Measurements from ENCODE around the gene ATP2C1.

ATP2C1 gene

DNA sequence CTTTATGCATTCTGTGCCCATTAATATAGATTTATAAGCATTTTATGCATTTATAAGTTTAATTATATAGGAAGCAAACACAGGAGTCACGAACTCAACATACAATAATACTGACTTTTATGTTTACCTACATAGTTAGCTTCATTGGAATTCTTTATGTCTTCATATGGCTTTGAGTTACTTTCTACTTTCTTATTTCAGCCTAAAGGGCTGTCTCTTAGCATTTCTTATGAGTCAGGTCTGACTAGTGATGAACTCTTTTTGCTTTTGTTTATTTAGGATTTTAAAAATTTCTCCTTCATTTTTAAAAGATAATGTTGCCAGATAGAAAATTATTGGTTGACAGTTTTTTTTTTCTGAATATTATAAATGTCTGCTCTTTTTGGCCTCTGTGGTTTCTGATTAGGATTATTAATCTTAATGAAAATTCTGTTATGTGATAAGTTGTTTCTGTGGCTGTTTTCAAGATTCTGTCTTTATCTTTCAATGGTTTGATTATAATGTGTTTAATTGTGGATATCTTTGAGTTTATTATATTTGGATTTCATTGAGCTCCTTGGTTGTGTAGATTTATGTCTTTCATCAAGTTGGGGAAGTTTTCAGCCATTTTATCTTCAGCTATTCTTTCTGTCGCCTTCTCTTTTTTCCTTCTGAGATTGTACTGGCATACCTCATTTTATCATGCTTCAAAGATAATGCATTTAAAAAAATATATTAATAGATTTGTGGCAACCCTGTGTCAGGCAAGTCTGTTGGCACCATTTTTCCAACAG, 54.3 kb downstream of the ATP2C1 start:
- POLR2A ChIA-PET = no interaction called here
- CTCF ChIA-PET = no interaction called here

DNA sequence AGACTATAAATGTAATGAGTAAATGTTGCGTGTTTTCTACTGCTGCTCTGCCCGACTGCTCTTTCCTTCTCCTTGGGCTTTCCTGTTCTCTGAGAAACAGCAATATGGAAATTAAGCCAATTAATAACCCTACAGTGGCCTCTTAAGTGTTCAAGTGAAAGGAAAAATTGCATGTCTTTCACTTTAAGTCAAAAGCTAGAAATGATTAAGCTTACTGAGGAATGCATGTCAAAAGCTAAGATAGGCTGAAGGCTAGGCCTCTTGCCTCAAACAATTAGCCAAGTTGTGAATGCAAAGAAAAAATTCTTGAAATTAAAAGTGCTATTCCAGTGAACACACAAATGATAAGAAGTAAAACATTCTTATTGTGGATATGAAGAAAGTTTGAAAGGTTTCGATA, 55.0 kb downstream of the ATP2C1 start:
- DNase-seq = no peak
- H3K27ac ChIP-seq (ENCODE audit: insufficient read depth in 1 of 2, low read depth in 1 of 2, low read length in 2 of 2, poor library complexity in 1 of 2, severe bottlenecking in 2 of 2) = no peak overlapping the region
- no peaks in the 10 kb centered on the region for H3K27me3 ChIP-seq (replicated peaks in 2 of 5; ENCODE audit: control insufficient read depth in 4 of 5, insufficient read depth in 5 of 5, low read length in 4 of 5)
- H3K36me3 ChIP-seq (ENCODE audit: control insufficient read depth in 4 of 4, insufficient read depth in 4 of 4, low read length in 3 of 4) = peaks cover 18 to 79% (median 55%) of the 10 kb centered on the region in 4 experiments
- no peak overlapping the region for H3K4me3 ChIP-seq (ENCODE audit: control insufficient read depth in 1 of 7, extremely low read depth in 1 of 7, insufficient read depth in 4 of 7, low read depth in 2 of 7, low read length in 6 of 7)
- H3K9me3 ChIP-seq (ENCODE audit: control extremely low read depth in 1 of 5, control insufficient read depth in 4 of 5, insufficient read depth in 2 of 5, low read depth in 1 of 5, low read length in 4 of 5) = peaks cover 0 to 13% (median 1%) of the 10 kb centered on the region in 5 experiments
- POLR2A ChIA-PET = interaction anchor here (0.6 kb wide), 1 partner anchor 50 kb away, joined by 3 read pairs; no protein-coding TSS in a partner anchor
- 100% methylated on average over 2 of the region's 3 CpGs for WGBS (ENCODE audit: insufficient coverage)
- no peaks in the 10 kb centered on the region for H3K4me1 ChIP-seq (ENCODE audit: control extremely low read depth in 1 of 4, control insufficient read depth in 4 of 4, insufficient read depth in 4 of 4, low read length in 3 of 4)
- CTCF ChIA-PET = interaction anchor here (0.6 to 1.2 kb wide), 3 partner anchors 13 to 189 kb away, joined by 3 read pairs; no protein-coding TSS in a partner anchor

More for the DNA sequence above, 54.3 kb downstream of the ATP2C1 start:
- Histone ChIP-seq H3K27ac (ENCODE audit: insufficient read depth in 1 of 2, low read depth in 1 of 2, low read length in 2 of 2, poor library complexity in 1 of 2, severe bottlenecking in 2 of 2) (no peak overlapping the region), H3K4me1 (ENCODE audit: control extremely low read depth in 1 of 4, control insufficient read depth in 4 of 4, insufficient read depth in 4 of 4, low read length in 3 of 4) (no peaks in the 10 kb centered on the region), H3K27me3 (replicated peaks in 2 of 5; ENCODE audit: control insufficient read depth in 4 of 5, insufficient read depth in 5 of 5, low read length in 4 of 5) (no peaks in the 10 kb centered on the region), H3K4me3 (ENCODE audit: control insufficient read depth in 1 of 7, extremely low read depth in 1 of 7, insufficient read depth in 4 of 7, low read depth in 2 of 7, low read length in 6 of 7) (no peak overlapping the region), H3K36me3 (ENCODE audit: control insufficient read depth in 4 of 4, insufficient read depth in 4 of 4, low read length in 3 of 4) (peaks cover 15 to 81% (median 54%) of the 10 kb centered on the region in 4 experiments), H3K9me3 (ENCODE audit: control extremely low read depth in 1 of 5, control insufficient read depth in 4 of 5, insufficient read depth in 2 of 5, low read depth in 1 of 5, low read length in 4 of 5) (peaks cover 0 to 13% (median 1%) of the 10 kb centered on the region in 5 experiments)
- WGBS (ENCODE audit: insufficient coverage) = no CpG with 5 or more reads among the region's 2 CpGs
- no peak for DNase-seq

DNA sequence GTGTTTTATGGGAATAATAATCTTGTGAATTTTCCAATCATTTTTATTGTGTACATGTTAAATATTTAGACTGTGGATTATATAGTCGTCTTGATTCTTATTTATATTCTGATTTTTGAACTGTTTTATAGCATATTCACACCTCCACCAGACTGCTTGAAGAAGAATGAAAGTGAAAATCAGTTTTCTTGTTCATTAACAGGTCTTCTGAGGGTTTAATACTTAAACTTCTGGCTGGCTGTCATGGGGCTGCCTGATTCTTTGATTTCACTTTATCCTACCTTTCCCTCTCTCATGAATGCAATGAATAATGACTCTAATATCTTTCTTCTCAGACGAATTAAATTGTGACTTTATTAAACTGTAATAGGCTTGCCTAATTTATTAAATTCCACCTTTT, 56.2 kb downstream of the ATP2C1 start:
- POLR2A ChIA-PET = no interaction called here
- DNase-seq = no peak
- Histone ChIP-seq H3K27ac (ENCODE audit: insufficient read depth in 1 of 2, low read depth in 1 of 2, low read length in 2 of 2, poor library complexity in 1 of 2, severe bottlenecking in 2 of 2) (no peak overlapping the region), H3K4me1 (ENCODE audit: control extremely low read depth in 1 of 4, control insufficient read depth in 4 of 4, insufficient read depth in 4 of 4, low read length in 3 of 4) (no peaks in the 10 kb centered on the region), H3K27me3 (replicated peaks in 2 of 5; ENCODE audit: control insufficient read depth in 4 of 5, insufficient read depth in 5 of 5, low read length in 4 of 5) (no peaks in the 10 kb centered on the region), H3K36me3 (ENCODE audit: control insufficient read depth in 4 of 4, insufficient read depth in 4 of 4, low read length in 3 of 4) (peaks cover 16 to 81% (median 54%) of the 10 kb centered on the region in 4 experiments), H3K9me3 (ENCODE audit: control extremely low read depth in 1 of 5, control insufficient read depth in 4 of 5, insufficient read depth in 2 of 5, low read depth in 1 of 5, low read length in 4 of 5) (peaks cover 0 to 13% (median 1%) of the 10 kb centered on the region in 5 experiments), H3K4me3 (ENCODE audit: control insufficient read depth in 1 of 7, extremely low read depth in 1 of 7, insufficient read depth in 4 of 7, low read depth in 2 of 7, low read length in 6 of 7) (no peak overlapping the region)
- WGBS (ENCODE audit: insufficient coverage) = no CpG with 5 or more reads among the region's 2 CpGs
- CTCF ChIA-PET = interaction anchor here (0.8 to 1.2 kb wide), 2 partner anchors 22 to 46 kb away, joined by 3 read pairs; no protein-coding TSS in a partner anchor

DNA sequence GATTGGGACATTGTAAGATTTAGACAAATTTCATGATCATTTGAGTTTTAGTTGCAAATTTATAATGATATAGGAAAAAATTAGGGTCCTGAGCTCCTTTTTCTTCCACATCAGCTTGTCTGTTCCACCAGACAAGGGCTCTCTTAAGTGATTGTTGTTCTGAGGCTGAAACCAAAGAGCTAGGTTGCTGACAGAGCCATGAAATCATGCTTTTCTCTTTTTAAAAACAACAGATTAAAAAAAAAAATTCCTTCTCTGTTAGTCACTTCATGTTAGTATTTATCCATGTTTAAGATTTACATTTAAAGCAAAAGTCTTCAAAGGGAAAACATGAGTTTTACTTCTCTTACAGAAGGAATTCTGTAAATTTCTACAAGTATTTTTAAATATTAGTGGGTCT, 56.8 kb downstream of the ATP2C1 start:
- no peak for DNase-seq
- POLR2A ChIA-PET = no interaction called here
- CTCF ChIA-PET = no interaction called here

DNA sequence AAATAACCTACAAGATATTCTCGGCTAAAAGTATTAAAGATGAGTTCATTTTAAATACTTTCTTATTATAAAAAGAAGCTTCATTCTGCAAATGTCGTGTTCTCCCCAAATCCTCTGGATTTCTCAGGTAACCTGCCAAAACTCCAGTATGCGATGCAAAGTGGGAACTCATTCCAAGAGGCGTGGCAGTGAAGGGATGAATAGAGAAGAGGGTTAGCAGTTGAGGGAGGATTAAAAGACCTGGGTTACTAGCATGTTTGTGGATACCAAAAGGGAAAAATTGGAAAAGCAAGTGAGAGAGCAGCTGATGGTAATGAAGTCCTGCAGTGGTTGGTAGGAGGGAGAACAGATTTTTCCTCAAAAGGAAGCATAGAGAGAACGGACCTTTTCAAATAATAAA, 61.6 kb downstream of the ATP2C1 start:
- DNase-seq = no peak
- POLR2A ChIA-PET = no interaction called here
- Histone ChIP-seq H3K27me3 (replicated peaks in 2 of 5; ENCODE audit: control insufficient read depth in 4 of 5, insufficient read depth in 5 of 5, low read length in 4 of 5) (no peaks in the 10 kb centered on the region), H3K36me3 (ENCODE audit: control insufficient read depth in 4 of 4, insufficient read depth in 4 of 4, low read length in 3 of 4) (peaks cover 16 to 64% (median 47%) of the 10 kb centered on the region in 4 experiments), H3K4me3 (ENCODE audit: control insufficient read depth in 1 of 7, extremely low read depth in 1 of 7, insufficient read depth in 4 of 7, low read depth in 2 of 7, low read length in 6 of 7) (no peak overlapping the region), H3K9me3 (ENCODE audit: control extremely low read depth in 1 of 5, control insufficient read depth in 4 of 5, insufficient read depth in 2 of 5, low read depth in 1 of 5, low read length in 4 of 5) (no peaks in the 10 kb centered on the region), H3K27ac (ENCODE audit: insufficient read depth in 1 of 2, low read depth in 1 of 2, low read length in 2 of 2, poor library complexity in 1 of 2, severe bottlenecking in 2 of 2) (no peak overlapping the region), H3K4me1 (ENCODE audit: control extremely low read depth in 1 of 4, control insufficient read depth in 4 of 4, insufficient read depth in 4 of 4, low read length in 3 of 4) (no peaks in the 10 kb centered on the region)
- CTCF ChIA-PET = interaction anchor here (0.9 to 1.4 kb wide), 2 partner anchors 9 to 14 kb away, joined by 3 to 4 read pairs; no protein-coding TSS in a partner anchor
- WGBS (ENCODE audit: insufficient coverage) = 100% methylated on average over 1 of the region's 5 CpGs

More for the DNA sequence above, 56.8 kb downstream of the ATP2C1 start:
- Histone ChIP-seq H3K9me3 (ENCODE audit: control extremely low read depth in 1 of 5, control insufficient read depth in 4 of 5, insufficient read depth in 2 of 5, low read depth in 1 of 5, low read length in 4 of 5) (peaks cover 0 to 10% (median 1%) of the 10 kb centered on the region in 5 experiments), H3K27me3 (replicated peaks in 2 of 5; ENCODE audit: control insufficient read depth in 4 of 5, insufficient read depth in 5 of 5, low read length in 4 of 5) (no peaks in the 10 kb centered on the region), H3K36me3 (ENCODE audit: control insufficient read depth in 4 of 4, insufficient read depth in 4 of 4, low read length in 3 of 4) (peaks cover 19 to 82% (median 55%) of the 10 kb centered on the region in 4 experiments), H3K4me1 (ENCODE audit: control extremely low read depth in 1 of 4, control insufficient read depth in 4 of 4, insufficient read depth in 4 of 4, low read length in 3 of 4) (no peaks in the 10 kb centered on the region), H3K4me3 (ENCODE audit: control insufficient read depth in 1 of 7, extremely low read depth in 1 of 7, insufficient read depth in 4 of 7, low read depth in 2 of 7, low read length in 6 of 7) (no peak overlapping the region), H3K27ac (ENCODE audit: insufficient read depth in 1 of 2, low read depth in 1 of 2, low read length in 2 of 2, poor library complexity in 1 of 2, severe bottlenecking in 2 of 2) (no peak overlapping the region)

DNA sequence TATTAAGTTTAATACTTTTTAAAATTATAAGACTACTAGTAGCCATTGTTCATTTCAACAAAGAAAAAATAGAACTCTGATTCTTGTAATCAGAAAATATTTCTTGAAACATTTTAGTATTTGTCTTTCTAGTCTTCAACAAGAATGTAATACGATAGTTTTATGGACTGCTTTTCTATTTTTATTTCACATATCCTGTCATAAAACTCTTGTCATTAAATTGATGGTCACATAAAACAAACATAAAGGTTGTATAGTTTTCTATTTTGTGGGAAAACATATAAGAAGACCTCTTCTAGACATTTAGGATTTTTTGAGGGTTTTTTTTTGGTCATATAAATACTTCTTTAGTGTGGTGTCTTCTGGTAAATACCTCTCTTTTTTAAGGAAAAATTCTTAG, 62.4 kb downstream of the ATP2C1 start:
- CTCF ChIA-PET = no interaction called here
- H3K27me3 ChIP-seq (replicated peaks in 2 of 5; ENCODE audit: control insufficient read depth in 4 of 5, insufficient read depth in 5 of 5, low read length in 4 of 5) = no peaks in the 10 kb centered on the region

DNA sequence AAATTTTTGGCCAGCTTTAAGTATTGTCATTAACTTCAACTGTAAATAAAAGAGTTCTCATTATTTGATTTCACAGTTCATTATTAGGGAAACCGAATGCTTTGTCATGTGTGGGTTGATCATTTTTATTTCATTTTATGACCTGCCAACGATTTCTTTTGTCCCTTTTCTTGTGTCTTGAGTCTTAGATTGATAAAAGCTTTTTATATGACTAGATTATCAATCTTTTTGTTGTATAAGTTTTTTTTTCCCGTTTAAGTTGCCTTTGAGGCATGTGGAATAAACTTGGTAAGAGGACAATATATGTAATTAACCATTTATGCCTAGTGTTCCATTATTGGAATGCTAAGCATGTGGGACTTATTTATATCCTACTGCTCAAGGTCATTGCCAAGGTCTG, 62.8 kb downstream of the ATP2C1 start:
- no peaks in the 10 kb centered on the region for H3K27me3 ChIP-seq (replicated peaks in 2 of 5; ENCODE audit: control insufficient read depth in 4 of 5, insufficient read depth in 5 of 5, low read length in 4 of 5)
- ChIA-PET CTCF (interaction anchor here (1.9 kb wide), 1 partner anchor 13 kb away, joined by 4 read pairs; no protein-coding TSS in a partner anchor), POLR2A (no interaction called here)
- H3K36me3 ChIP-seq (ENCODE audit: control insufficient read depth in 4 of 4, insufficient read depth in 4 of 4, low read length in 3 of 4) = peaks cover 15 to 73% (median 51%) of the 10 kb centered on the region in 4 experiments
- H3K9me3 ChIP-seq (ENCODE audit: control extremely low read depth in 1 of 5, control insufficient read depth in 4 of 5, insufficient read depth in 2 of 5, low read depth in 1 of 5, low read length in 4 of 5) = no peaks in the 10 kb centered on the region
- no peaks in the 10 kb centered on the region for H3K4me1 ChIP-seq (ENCODE audit: control extremely low read depth in 1 of 4, control insufficient read depth in 4 of 4, insufficient read depth in 4 of 4, low read length in 3 of 4)
- H3K27ac ChIP-seq (ENCODE audit: insufficient read depth in 1 of 2, low read depth in 1 of 2, low read length in 2 of 2, poor library complexity in 1 of 2, severe bottlenecking in 2 of 2) = no peak overlapping the region
- DNase-seq = no peak
- no peak overlapping the region for H3K4me3 ChIP-seq (ENCODE audit: control insufficient read depth in 1 of 7, extremely low read depth in 1 of 7, insufficient read depth in 4 of 7, low read depth in 2 of 7, low read length in 6 of 7)
- whole genome bisulfite sequencing (ENCODE audit: insufficient coverage) = no CpG with 5 or more reads among the region's 3 CpGs

More for the DNA sequence above, 62.4 kb downstream of the ATP2C1 start:
- no CpG with 5 or more reads among the region's 1 CpG for WGBS (ENCODE audit: insufficient coverage)
- H3K4me3 ChIP-seq (ENCODE audit: control insufficient read depth in 1 of 7, extremely low read depth in 1 of 7, insufficient read depth in 4 of 7, low read depth in 2 of 7, low read length in 6 of 7) = no peak overlapping the region
- POLR2A ChIA-PET = no interaction called here
- H3K4me1 ChIP-seq (ENCODE audit: control extremely low read depth in 1 of 4, control insufficient read depth in 4 of 4, insufficient read depth in 4 of 4, low read length in 3 of 4) = no peaks in the 10 kb centered on the region
- DNase-seq = no peak
- H3K27ac ChIP-seq (ENCODE audit: insufficient read depth in 1 of 2, low read depth in 1 of 2, low read length in 2 of 2, poor library complexity in 1 of 2, severe bottlenecking in 2 of 2) = no peak overlapping the region
- H3K36me3 ChIP-seq (ENCODE audit: control insufficient read depth in 4 of 4, insufficient read depth in 4 of 4, low read length in 3 of 4) = peaks cover 13 to 69% (median 49%) of the 10 kb centered on the region in 4 experiments
- H3K9me3 ChIP-seq (ENCODE audit: control extremely low read depth in 1 of 5, control insufficient read depth in 4 of 5, insufficient read depth in 2 of 5, low read depth in 1 of 5, low read length in 4 of 5) = no peaks in the 10 kb centered on the region
